HepG2 (cell line): Measurements from ENCODE around the gene ASB17. TPM values are rescaled to one million over a fixed set of nuclear protein-coding genes. Genes with fewer than 3 reads are reported as not detected.

Experiments used
- ATAC-seq: fragments of 200-7000 bp; cut with Tn5 transposase; 3 replicates; pipeline ENCODE4 v1.9.1; 2020; ENCODE audit warnings: mild to moderate bottlenecking, moderate library complexity
- Bru-seq: library from RNA; stranded (reverse); fragments of 400-500 nt; gene quantifications from one replicate; lab custom pipeline; 2021; lab: Mats Ljungman, UMichigan
- BruChase-seq, 2 experiments: library from RNA; stranded (reverse); fragments of 400-500 nt; gene quantifications; one replicate each; lab custom pipeline; 2021; lab: Mats Ljungman, UMichigan
- BruUV-seq: library from RNA; stranded (reverse); fragments of 400-500 nt; replicated peaks from 2 replicates; lab custom pipeline; 2021; lab: Mats Ljungman, UMichigan
- CTCF ChIA-PET: fragments of 300-600 bp; formaldehyde crosslinking; extraction: SDS; loops from one replicate; lab custom pipeline; 2021; ENCODE audit warnings: low total read pairs, inconsistent platforms, low intra/inter-chr PET ratio; lab: Yijun Ruan, JAX
- POLR2A ChIA-PET: fragments of 350-600 bp; sonication (Branson Sonifier 250); formaldehyde crosslinking; loops from one replicate; lab custom pipeline; 2020; ENCODE audit warnings: antibody characterized with exemption, inconsistent platforms; lab: Yijun Ruan, JAX
- DNase-seq: peaks from one replicate; pipeline ENCODE4 v3.0.0-alpha.2; 2015; ENCODE audit warnings: low spot score
- FAIRE-seq: peaks from 3 replicates; lab custom pipeline; 2011; peaks lifted over from hg19 to GRCh38; lab: Jason Lieb, UNC
- H2AFZ ChIP-seq: one replicate; pipeline ENCODE4 v1.6.1; 2011; ENCODE audit warnings: low read length, inconsistent platforms
- H3K27ac ChIP-seq: fragments of 300-600 bp; 3 replicates; pipeline ENCODE4 v1.8.0; 2011; ENCODE audit warnings: mixed run types, mild to moderate bottlenecking, mixed read lengths, low read length, inconsistent platforms; ENCODE audit not compliant: insufficient read depth; ENCODE audit errors: extremely low read length
- H3K27me3 ChIP-seq, 2 experiments: fragments of 200-600 bp in 1 of 2; 2 replicates in 1 of 2; 3 replicates in 1 of 2; pipeline versions ENCODE4 v1.6.0 to v1.8.0; 2011; ENCODE audit warnings: low read length in 2 of 2, mild to moderate bottlenecking in 2 of 2, moderate library complexity in 2 of 2, inconsistent platforms in 1 of 2; ENCODE audit not compliant: insufficient read depth in 2 of 2, control insufficient read depth in 1 of 2
- H3K36me3 ChIP-seq, 2 experiments: fragments of 200-600 bp in 1 of 2; replicated peaks in 1 of 2; 2 replicates in 1 of 2; 3 replicates in 1 of 2; pipeline versions ENCODE4 v1.5.1 to v1.8.0; 2011; ENCODE audit warnings: low read length in 2 of 2, inconsistent platforms in 1 of 2; ENCODE audit not compliant: insufficient read depth in 2 of 2, control insufficient read depth in 1 of 2
- H3K4me1 ChIP-seq: 2 replicates; pipeline ENCODE4 v1.5.1; 2012; ENCODE audit warnings: low read length, inconsistent platforms; ENCODE audit not compliant: insufficient read depth
- H3K4me2 ChIP-seq: 2 replicates; pipeline ENCODE4 v1.6.0; 2011; ENCODE audit warnings: low read depth, low read length, inconsistent platforms
- H3K4me3 ChIP-seq, 3 experiments: fragments of 200-600 bp in 1 of 3; sonication (generic), shearing (Covaris generic) in 1 of 3; replicated peaks in 1 of 3; 2 replicates each; pipeline ENCODE4 v1.5.1; 2011 to 2016; ENCODE audit warnings: low read length in 3 of 3, inconsistent platforms in 2 of 3, low read depth in 2 of 3, mild to moderate bottlenecking in 2 of 3, control low read depth in 1 of 3, mixed read lengths in 1 of 3; ENCODE audit not compliant: insufficient read depth in 1 of 3
- H3K79me2 ChIP-seq: one replicate; pipeline ENCODE4 v1.6.1; 2011; ENCODE audit warnings: low read length, inconsistent platforms; ENCODE audit not compliant: insufficient read depth
- H3K9ac ChIP-seq: 2 replicates; pipeline ENCODE4 v1.6.0; 2011; ENCODE audit warnings: mild to moderate bottlenecking, low read depth, low read length, inconsistent platforms; ENCODE audit not compliant: insufficient read depth
- H3K9me3 ChIP-seq: 2 replicates; pipeline ENCODE4 v1.5.1; 2012; ENCODE audit warnings: mild to moderate bottlenecking, low read length
- H4K20me1 ChIP-seq: 2 replicates; pipeline ENCODE4 v1.6.0; 2011; ENCODE audit warnings: inconsistent platforms, mild to moderate bottlenecking, low read length, moderate library complexity; ENCODE audit not compliant: insufficient read depth
- ARID2 ChIP-seq: sonication (generic); formaldehyde crosslinking; IDR thresholded peaks from 2 replicates; pipeline ENCODE4 v1.8.1; 2022; ENCODE audit warnings: mild to moderate bottlenecking, missing genetic modification reagents, borderline replicate concordance
- ATF5 ChIP-seq: sonication (generic); formaldehyde crosslinking; IDR thresholded peaks from 2 replicates; pipeline ENCODE4 v1.4.0; 2020; ENCODE audit warnings: mild to moderate bottlenecking, low read depth, missing genetic modification reagents
- GATAD2A ChIP-seq: IDR thresholded peaks from 2 replicates; pipeline ENCODE4 v1.6.1; 2016
- HMG20A ChIP-seq: IDR thresholded peaks from 2 replicates; pipeline ENCODE4 v1.6.1; 2016; ENCODE audit warnings: borderline replicate concordance
- PCBP2 ChIP-seq: fragments of 200-400 bp; formaldehyde crosslinking; optimal IDR thresholded peaks from 2 replicates; pipeline ENCODE3; 2018; ENCODE audit warnings: low read length, low read depth; ENCODE audit not compliant: poor library complexity, severe bottlenecking
- SNAPC4 ChIP-seq: sonication (generic); formaldehyde crosslinking; IDR thresholded peaks from 2 replicates; pipeline ENCODE4 v1.4.0; 2020; ENCODE audit warnings: mild to moderate bottlenecking, missing genetic modification reagents
- SNRNP70 ChIP-seq: fragments of 200-400 bp; formaldehyde crosslinking; IDR thresholded peaks from 2 replicates; pipeline ENCODE4 v1.6.1; 2017; ENCODE audit warnings: mild to moderate bottlenecking, low read depth, low read length, moderate library complexity
- ZNF101 ChIP-seq: sonication (generic); formaldehyde crosslinking; IDR thresholded peaks from 2 replicates; pipeline ENCODE4 v1.4.0; 2020; ENCODE audit warnings: mild to moderate bottlenecking, low read depth, missing genetic modification reagents, borderline replicate concordance
- ZNF335 ChIP-seq: sonication (generic); formaldehyde crosslinking; IDR thresholded peaks from 2 replicates; pipeline ENCODE4 v1.4.0; 2020; ENCODE audit warnings: missing genetic modification reagents
- ZNF775 ChIP-seq: sonication (generic); formaldehyde crosslinking; IDR thresholded peaks from 2 replicates; pipeline ENCODE4 v1.4.0; 2020; ENCODE audit warnings: missing genetic modification reagents, mild to moderate bottlenecking, moderate library complexity, borderline replicate concordance
- WGBS: methylation state at CpG from one replicate; pipeline ENCODE4 v1.1.6; 2017; ENCODE audit warnings: low lambda C conversion rate; 5-methylcytosine and 5-hydroxymethylcytosine counted together
- in situ Hi-C: cut with HindIII; loops from 2 replicates; pipeline ENCODE4 v1.10.0; 2017; ENCODE audit warnings: low pct_unique_long_range_greater_than_20kb; ENCODE audit not compliant: extremely low pct_ligation_motif_present
- intact Hi-C: fragments of 100-400 bp; cut with micrococcal nuclease; formaldehyde crosslinking; loops from one replicate; pipeline ENCODE4 v1.10.0; 2022; ENCODE audit not compliant: unreplicated experiment
- long read RNA-seq, 2 experiments: library from RNA in 1 of 2; library from polyadenylated mRNA in 1 of 2; stranded (forward) in 1 of 2; unstranded in 1 of 2; transcript quantifications; one replicate each; pipeline ENCODE4 v2.0.0, GENCODE V29; 2019 to 2022
- polyA minus RNA-seq, 3 experiments: library from RNA; depleted of rRNA, polyadenylated mRNA; stranded (reverse); fragments of >200 nt; gene quantifications; 2 replicates each; pipeline ENCODE4 v1.2.3, GENCODE V29; 2011; ENCODE audit warnings: low replicate concordance in 1 of 3
- polyA plus RNA-seq, 8 experiments: library from polyadenylated mRNA; depleted of rRNA in 3 of 8; stranded (reverse) in 7 of 8; unstranded in 1 of 8; fragments of >200 nt; fragmentation: Illumina TruSeq in 4 of 8; extraction: Trizol in 4 of 8; gene quantifications; 2 replicates each; pipeline versions ENCODE4 v1.2.1 to v1.2.3, GENCODE V29; 2011 to 2016; ENCODE audit warnings: low read depth in 4 of 8, missing spikeins in 1 of 8, mixed read lengths in 1 of 8; ENCODE audit not compliant: insufficient read depth in 1 of 8
- total RNA-seq, 5 experiments: library from RNA; depleted of rRNA; stranded (reverse); fragments of >200 nt; fragmentation: Illumina TruSeq; extraction: Trizol; gene quantifications; 2 replicates each; pipeline ENCODE4 v1.2.3, GENCODE V29; 2016; ENCODE audit warnings: low read depth in 1 of 5

ASB17 gene
- total RNA-seq (2016; rRNA removed; fragmentation: Illumina TruSeq; extraction: Trizol) (not detected in 2 replicates), polyA plus RNA-seq (2011; rRNA removed) (not detected in 2 replicates), polyA minus RNA-seq (2011; rRNA and poly(A)+ RNA removed; ENCODE audit: low replicate concordance) (not detected in 2 replicates), Bru-seq, nascent RNA (not detected), BruChase-seq, experiment 1, labeled RNA remaining after a 6-hour chase (not detected), BruChase-seq, experiment 2, labeled RNA remaining after a 2-hour chase (not detected)
- not detected in 2 replicates for total RNA-seq (2016; cell fraction: cytosol; rRNA removed; fragmentation: Illumina TruSeq; extraction: Trizol; ENCODE audit: low read depth)
- not detected in 2 replicates for total RNA-seq (2016; cell fraction: insoluble cytoplasmic fraction; rRNA removed; fragmentation: Illumina TruSeq; extraction: Trizol)
- not detected in 2 replicates for total RNA-seq (2016; cell fraction: membrane; rRNA removed; fragmentation: Illumina TruSeq; extraction: Trizol)
- total RNA-seq (2016; cell fraction: nucleus; rRNA removed; fragmentation: Illumina TruSeq; extraction: Trizol) = not detected in 2 replicates
- polyA plus RNA-seq (2011; cell fraction: cytosol; rRNA removed) = not detected in 2 replicates
- not detected in 2 replicates for polyA plus RNA-seq (2011; cell fraction: nucleus; rRNA removed)
- not detected in 2 replicates for polyA plus RNA-seq (2012)
- not detected in 2 replicates for polyA plus RNA-seq (2016; cell fraction: cytosol; fragmentation: Illumina TruSeq; extraction: Trizol; ENCODE audit: low read depth)
- not detected in 2 replicates for polyA plus RNA-seq (2016; cell fraction: insoluble cytoplasmic fraction; fragmentation: Illumina TruSeq; extraction: Trizol; ENCODE audit: low read depth)
- not detected in 2 replicates for polyA plus RNA-seq (2016; cell fraction: membrane; fragmentation: Illumina TruSeq; extraction: Trizol; ENCODE audit: low read depth)
- not detected in 2 replicates for polyA plus RNA-seq (2016; cell fraction: nucleus; fragmentation: Illumina TruSeq; extraction: Trizol; ENCODE audit: insufficient read depth, low read depth)
- not detected in 2 replicates for polyA minus RNA-seq (2011; cell fraction: cytosol; rRNA and poly(A)+ RNA removed)
- polyA minus RNA-seq (2011; cell fraction: nucleus; rRNA and poly(A)+ RNA removed) = not detected in 2 replicates
- long read RNA-seq, experiment 1 = 0 reads
- long read RNA-seq, experiment 2 = 0 reads

GRCh38 chr1:75932304-75932703 is at the start of gene ASB17:
ASB17 (minus strand) TSS chr1:75932404; CDS start chr1:75932291, 113 bp downstream.
- FAIRE-seq (no peak), ATAC-seq (no peak), DNase-seq (no peak)
- ChIA-PET POLR2A (no interaction called here), CTCF (no interaction called here)
- TF ChIP-seq ATF5 (CRISPR knock-in tag) (no peak), GATAD2A (CRISPR knock-in tag) (no peak), ARID2 (CRISPR knock-in tag) (no peak), SNAPC4 (CRISPR knock-in tag) (no peak), PCBP2 (no peak), ZNF101 (no peak), HMG20A (no peak), ZNF775 (CRISPR knock-in tag) (no peak), SNRNP70 (no peak), ZNF335 (no peak)
- no peaks in the 10 kb centered on the region for H3K79me2 ChIP-seq
- H3K4me1 ChIP-seq = no peaks in the 10 kb centered on the region
- in situ Hi-C loops (no loop called here), intact Hi-C loops (no loop called here)
- H3K9me3 ChIP-seq = no peaks in the 10 kb centered on the region
- H3K4me2 ChIP-seq = no peak within 1 kb of the TSS
- no TSS peak for BruUV-seq
- WGBS = 0% methylated on average over 1 of the region's 1 CpG
- no peak within 1 kb of the TSS for H2AFZ ChIP-seq
- H3K36me3 ChIP-seq = no peaks in the 10 kb centered on the region
- no peak within 1 kb of the TSS for H3K4me3 ChIP-seq
- no peak within 1 kb of the TSS for H3K9ac ChIP-seq
- no peaks in the 10 kb centered on the region for H3K27me3 ChIP-seq
- H4K20me1 ChIP-seq = no peaks in the 10 kb centered on the region
- H3K27ac ChIP-seq = no peak within 1 kb of the TSS
